Activated CD4-positive, alpha-beta T cell treated with anti-CD3 and anti-CD28 coated beads for 24 hours (primary cell): ENCODE data around the gene GCAT.
A peak's percentile ranks its signal among the peaks of the same experiment; 100 is the strongest.
"Not testable (repeated sequence)": the region's sequence is repeated elsewhere in the genome, so short reads cannot be mapped to it uniquely, and the experiment has no call there.

Experiments
- DNase-seq, 2 donors: peaks; one replicate each; pipeline ENCODE4 v3.0.0-alpha.2; 2020; ENCODE audit warnings: low read depth in 2 of 2

The GCAT gene

GRCh38 chr22:37782340-37783168 is 25.2 kb upstream of the GCAT start:
- DNase-seq = no peak

- no peak for DNase-seq
Measured at GRCh38 chr22:37784829-37785495, 22.8 kb upstream of the GCAT start.

GRCh38 chr22:37790234-37790633 is 17.5 kb upstream of the GCAT start:
- no peak for DNase-seq

- DNase-seq = no peak
Measured at GRCh38 chr22:37792494-37792893, 15.2 kb upstream of the GCAT start.

GRCh38 chr22:37794376-37794775 is 13.4 kb upstream of the GCAT start:
- DNase-seq = no peak

- DNase-seq = no peak
Measured at GRCh38 chr22:37796079-37796478, 11.7 kb upstream of the GCAT start.

GRCh38 chr22:37797259-37797658 is 10.5 kb upstream of the GCAT start:
- not testable (repeated sequence) for DNase-seq

GRCh38 chr22:37797874-37798500 is 9.7 kb upstream of the GCAT start:
- DNase-seq = no peak

GRCh38 chr22:37799979-37800378 is 7.8 kb upstream of the GCAT start:
- not testable (repeated sequence) for DNase-seq

- no peak for DNase-seq
Measured at GRCh38 chr22:37801946-37802309, 5.8 kb upstream of the GCAT start.

- DNase-seq = no peak
Measured at GRCh38 chr22:37802310-37803194, 5.2 kb upstream of the GCAT start.

- DNase-seq = no peak
Measured at GRCh38 chr22:37803195-37803638, 4.5 kb upstream of the GCAT start.

GRCh38 chr22:37803639-37804351 is 3.9 kb upstream of the GCAT start:
- DNase-seq = no peak

GRCh38 chr22:37804352-37804880 is 3.3 kb upstream of the GCAT start:
- DNase-seq = no peak

- DNase-seq = peak; percentile 50 to 73
Measured at GRCh38 chr22:37804881-37805809, 2.6 kb upstream of the GCAT start.

GRCh38 chr22:37805810-37806277 is 1.9 kb upstream of the GCAT start:
- no peak for DNase-seq

GRCh38 chr22:37806409-37807333 is 1.1 kb upstream of the GCAT start:
- DNase-seq = no peak

GRCh38 chr22:37808294-37808657 is 542 bp downstream of the GCAT start:
- DNase-seq = no peak
